ENCODE results near the gene PTPRK. TPM values are rescaled to one million over a fixed set of nuclear protein-coding genes. Genes with fewer than 3 reads are reported as not detected.

Gene PTPRK
- polyA plus RNA-seq, 1 donor (not counting 4 experiments of a cell fraction or from before 2014, with no cell fraction given): 52.7 TPM

DNA sequence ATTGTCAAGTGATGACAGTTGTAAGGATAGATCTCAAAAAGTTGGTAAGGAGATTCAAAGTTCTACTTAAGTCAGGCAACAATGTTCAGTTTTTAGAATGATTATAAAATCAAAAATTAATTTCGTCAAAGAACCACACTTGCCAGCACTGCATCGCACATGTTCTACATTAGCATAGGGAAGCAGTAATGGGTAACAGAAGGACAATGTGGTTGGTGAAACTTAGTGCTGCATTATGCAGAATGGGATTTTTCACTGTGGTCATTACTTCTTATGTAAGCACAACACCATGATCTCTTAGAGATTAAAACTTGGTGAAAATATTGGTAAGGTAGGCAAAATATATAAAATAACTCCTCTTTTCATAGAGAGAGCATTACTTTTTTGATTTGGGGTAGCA, 445.8 kb downstream of the PTPRK start:
- Histone ChIP-seq H3K4me3 (ENCODE audit: control insufficient read depth in 2 of 3, extremely low read depth in 1 of 3, insufficient read depth in 2 of 3, low read depth in 1 of 3, low read length in 3 of 3) (no peak overlapping the region), H3K9me1 (ENCODE audit: control insufficient read depth, extremely low read depth, insufficient read depth, low read length) (no peaks in the 10 kb centered on the region), H3K36me3 (ENCODE audit: control insufficient read depth in 2 of 2, extremely low read depth in 1 of 2, insufficient read depth in 2 of 2, low read length in 2 of 2) (peaks cover 0 to 3% of the 10 kb centered on the region in 2 experiments), H2AFZ (ENCODE audit: control insufficient read depth, low read length) (no peak overlapping the region), H3K27ac (ENCODE audit: control insufficient read depth, insufficient read depth, low read length) (no peak overlapping the region), H3K4me2 (ENCODE audit: control insufficient read depth, extremely low read depth, insufficient read depth, low read depth, low read length) (no peak overlapping the region), H3K79me2 (ENCODE audit: control insufficient read depth, insufficient read depth, low read length) (no peaks in the 10 kb centered on the region), H3K9me3 (ENCODE audit: control insufficient read depth, low read depth, low read length) (no peaks in the 10 kb centered on the region), H3K27me3 (ENCODE audit: control insufficient read depth, extremely low read depth, insufficient read depth, low read length) (no peaks in the 10 kb centered on the region), H3K9ac (ENCODE audit: control insufficient read depth, extremely low read depth, insufficient read depth, low read length) (no peak overlapping the region), H3K4me1 (ENCODE audit: control insufficient read depth, extremely low read depth, insufficient read depth, low read length) (no peaks in the 10 kb centered on the region), H4K20me1 (ENCODE audit: control insufficient read depth, extremely low read depth, insufficient read depth, low read length) (no peaks in the 10 kb centered on the region)
- no peak for FAIRE-seq
- no peak for TF ChIP-seq EZH2 (IDR thresholded peaks at IDR 0.05; ENCODE audit: low read length)
- TF ChIP-seq CTCF (optimal IDR thresholded peaks at IDR 0.05 in 1 of 3, IDR thresholded peaks at IDR 0.05 in 1 of 3, conservative IDR thresholded peaks at IDR 0.05 in 1 of 3; ENCODE audit: extremely low read depth in 1 of 3, insufficient read depth in 2 of 3, low read length in 3 of 3): no peak
- DNase-seq (ENCODE audit: low read depth, low spot score): no peak
- dilution Hi-C loops (cut with MboI; ENCODE audit: extremely low pct_ligation_motif_present, low sequenced_read_pairs): no loop called here

- dilution Hi-C loops (cut with MboI; ENCODE audit: extremely low pct_ligation_motif_present, low sequenced_read_pairs): no loop called here
- no peaks in the 10 kb centered on the region for H3K9me3 ChIP-seq (ENCODE audit: control insufficient read depth, low read depth, low read length)
- no peaks in the 10 kb centered on the region for H3K36me3 ChIP-seq (ENCODE audit: control insufficient read depth in 2 of 2, extremely low read depth in 1 of 2, insufficient read depth in 2 of 2, low read length in 2 of 2)
- no peaks in the 10 kb centered on the region for H3K79me2 ChIP-seq (ENCODE audit: control insufficient read depth, insufficient read depth, low read length)
- FAIRE-seq (no peak), DNase-seq (ENCODE audit: low read depth, low spot score) (no peak)
- TF ChIP-seq EZH2 (IDR thresholded peaks at IDR 0.05; ENCODE audit: low read length) (no peak), CTCF (optimal IDR thresholded peaks at IDR 0.05 in 1 of 3, IDR thresholded peaks at IDR 0.05 in 1 of 3, conservative IDR thresholded peaks at IDR 0.05 in 1 of 3; ENCODE audit: extremely low read depth in 1 of 3, insufficient read depth in 2 of 3, low read length in 3 of 3) (no peak)
- H3K4me2 ChIP-seq (ENCODE audit: control insufficient read depth, extremely low read depth, insufficient read depth, low read depth, low read length): no peak overlapping the region
- no peak overlapping the region for H2AFZ ChIP-seq (ENCODE audit: control insufficient read depth, low read length)
- H4K20me1 ChIP-seq (ENCODE audit: control insufficient read depth, extremely low read depth, insufficient read depth, low read length): no peaks in the 10 kb centered on the region
- H3K9ac ChIP-seq (ENCODE audit: control insufficient read depth, extremely low read depth, insufficient read depth, low read length): no peak overlapping the region
- H3K27ac ChIP-seq (ENCODE audit: control insufficient read depth, insufficient read depth, low read length): no peak overlapping the region
- no peak overlapping the region for H3K4me3 ChIP-seq (ENCODE audit: control insufficient read depth in 2 of 3, extremely low read depth in 1 of 3, insufficient read depth in 2 of 3, low read depth in 1 of 3, low read length in 3 of 3)
- no peaks in the 10 kb centered on the region for H3K9me1 ChIP-seq (ENCODE audit: control insufficient read depth, extremely low read depth, insufficient read depth, low read length)
- H3K27me3 ChIP-seq (ENCODE audit: control insufficient read depth, extremely low read depth, insufficient read depth, low read length): no peaks in the 10 kb centered on the region
- H3K4me1 ChIP-seq (ENCODE audit: control insufficient read depth, extremely low read depth, insufficient read depth, low read length): no peaks in the 10 kb centered on the region
Measured at GRCh38 chr6:128073389-128073788, 447.0 kb downstream of the PTPRK start.

Data from keratinocyte (primary cell).